GM19239 (cell line): ENCODE measurements around the gene IMP4.

Experiments
- DNase-seq: peaks from one replicate; pipeline ENCODE4 v3.0.0; 2011; ENCODE audit warnings: low spot score; ENCODE audit not compliant: insufficient read length
- FAIRE-seq: peaks from 2 replicates; lab custom pipeline; 2011; peaks lifted over from hg19 to GRCh38; lab: Jason Lieb, UNC

The IMP4 gene

GRCh38 chr2:130375291-130376266 lies 32.9 kb downstream of the IMP4 start:
- FAIRE-seq (no peak), DNase-seq (no peak)

- DNase-seq, result peak; percentile 54
- FAIRE-seq, result peak; percentile 94
Measured at GRCh38 chr2:130376433-130377293, 34.0 kb downstream of the IMP4 start.

GRCh38 chr2:130377491-130377890 lies 34.8 kb downstream of the IMP4 start:
- DNase-seq (no peak), FAIRE-seq (no peak)

GRCh38 chr2:130378206-130378897 lies 35.7 kb downstream of the IMP4 start:
- FAIRE-seq (no peak), DNase-seq (no peak)

- DNase-seq (no peak), FAIRE-seq (no peak)
Measured at GRCh38 chr2:130378898-130379214, 36.2 kb downstream of the IMP4 start.

- DNase-seq (no peak), FAIRE-seq (no peak)
Measured at GRCh38 chr2:130380096-130380934, 37.6 kb downstream of the IMP4 start.

GRCh38 chr2:130381145-130381544 lies 38.4 kb downstream of the IMP4 start:
- DNase-seq (no peak), FAIRE-seq (no peak)

GRCh38 chr2:130381619-130382018 lies 38.9 kb downstream of the IMP4 start:
- FAIRE-seq (no peak), DNase-seq (no peak)

GRCh38 chr2:130382313-130382917 lies 39.7 kb downstream of the IMP4 start:
- no peak for FAIRE-seq

GRCh38 chr2:130385709-130386108 lies 43.0 kb downstream of the IMP4 start:
- DNase-seq (no peak), FAIRE-seq (no peak)

More at GRCh38 chr2:130382313-130382917, 39.7 kb downstream of the IMP4 start:
- no peak for DNase-seq

GRCh38 chr2:130387071-130387400 lies 44.3 kb downstream of the IMP4 start:
- no peak for FAIRE-seq
- no peak for DNase-seq

- DNase-seq (no peak), FAIRE-seq (no peak)
Measured at GRCh38 chr2:130387804-130388203, 45.1 kb downstream of the IMP4 start.

- DNase-seq (no peak), FAIRE-seq (no peak)
Measured at GRCh38 chr2:130388221-130388907, 45.7 kb downstream of the IMP4 start.

GRCh38 chr2:130389358-130389757 lies 46.7 kb downstream of the IMP4 start:
- FAIRE-seq, result no peak
- DNase-seq, result no peak

GRCh38 chr2:130389783-130390182 lies 47.1 kb downstream of the IMP4 start:
- FAIRE-seq (peak; percentile 11), DNase-seq (no peak)

- DNase-seq, result no peak
- no peak for FAIRE-seq
Measured at GRCh38 chr2:130390460-130391057, 47.9 kb downstream of the IMP4 start.

- FAIRE-seq (peak; percentile 78), DNase-seq (no peak)
Measured at GRCh38 chr2:130391058-130391871, 48.6 kb downstream of the IMP4 start.
